DND-41 (cell line): Measurements from ENCODE around the gene NPAS2.

Source experiments
- CTCF ChIP-seq: IDR thresholded peaks from 2 replicates; pipeline ENCODE4 v1.5.1; 2012; ENCODE audit warnings: borderline replicate concordance, low read length, moderate library complexity, mild to moderate bottlenecking; ENCODE audit not compliant: poor library complexity, severe bottlenecking; ENCODE audit errors: extremely low read depth
- EZH2 ChIP-seq: IDR thresholded peaks from 3 replicates; pipeline ENCODE4 v1.6.1; 2012; ENCODE audit warnings: borderline replicate concordance, low read depth, mild to moderate bottlenecking, moderate library complexity, low read length, inconsistent platforms; ENCODE audit not compliant: severe bottlenecking

- TF ChIP-seq CTCF (no peak), EZH2 (no peak)
These were observed 30.6 kb upstream of the NPAS2 start for GRCh38 chr2:100789361-100789760.
